H1 (cell line): ENCODE data around the gene ATP13A2. TPM values are rescaled to one million over a fixed set of nuclear protein-coding genes. Genes with fewer than 3 reads are reported as not detected.

Experiments
- CTCF ChIA-PET: fragments of 300-600 bp; sonication (Branson Sonifier 250); formaldehyde crosslinking; loops from one replicate; lab custom pipeline; 2021; ENCODE audit not compliant: partially characterized antibody; lab: Charles Lee
- POLR2A ChIA-PET: fragments of 300-600 bp; sonication (Branson Sonifier 250); formaldehyde crosslinking; loops from one replicate; lab custom pipeline; 2021; ENCODE audit warnings: inconsistent platforms; ENCODE audit not compliant: partially characterized antibody; lab: Charles Lee
- DNase-seq, 2 experiments: peaks; one replicate each; pipeline versions ENCODE4 v3.0.0 to v3.0.0-alpha.2; 2010 to 2022; ENCODE audit warnings: low spot score in 2 of 2, low read depth in 1 of 2, mixed read lengths in 1 of 2
- FAIRE-seq: peaks from 2 replicates; lab custom pipeline; 2011; peaks lifted over from hg19 to GRCh38; lab: Jason Lieb, UNC
- H2AFZ ChIP-seq: 2 replicates; pipeline ENCODE4 v1.8.1; 2012; ENCODE audit warnings: low read length, inconsistent platforms
- H2AK5ac ChIP-seq: 2 replicates; pipeline ENCODE4 v1.6.1; 2013; ENCODE audit warnings: low read depth, low read length
- H2BK120ac ChIP-seq: replicated peaks from 2 replicates; pipeline ENCODE3; 2013; ENCODE audit warnings: low read depth, low read length, inconsistent platforms
- H2BK12ac ChIP-seq: 2 replicates; pipeline ENCODE4 v1.6.1; 2013; ENCODE audit warnings: low read depth, low read length
- H2BK15ac ChIP-seq: 2 replicates; pipeline ENCODE4 v1.6.1; 2013; ENCODE audit warnings: low read length
- H2BK20ac ChIP-seq: 2 replicates; pipeline ENCODE4 v1.6.1; 2013; ENCODE audit warnings: low read length
- H2BK5ac ChIP-seq: 2 replicates; pipeline ENCODE4 v1.6.1; 2013; ENCODE audit warnings: low read depth, low read length
- H3K14ac ChIP-seq: 2 replicates; pipeline ENCODE4 v1.6.1; 2013; ENCODE audit warnings: inconsistent platforms; ENCODE audit not compliant: insufficient read length
- H3K18ac ChIP-seq: 2 replicates; pipeline ENCODE4 v1.6.1; 2013; ENCODE audit warnings: low read length; ENCODE audit errors: extremely low read depth
- H3K23ac ChIP-seq: 2 replicates; pipeline ENCODE4 v1.6.1; 2013; ENCODE audit warnings: inconsistent platforms; ENCODE audit not compliant: insufficient read length
- H3K23me2 ChIP-seq: 2 replicates; pipeline ENCODE4 v1.6.1; 2013; ENCODE audit warnings: low read depth, low read length
- H3K27ac ChIP-seq: 2 replicates; pipeline ENCODE4 v1.6.1; 2011; ENCODE audit warnings: low read depth, low read length, inconsistent platforms
- H3K27me3 ChIP-seq, 4 experiments: replicated peaks in 1 of 4; 1 replicate in 1 of 4; 2 replicates in 3 of 4; pipeline versions ENCODE4 v1.6.1 to v1.8.1; 2011 to 2013; ENCODE audit warnings: low read length in 3 of 4, mild to moderate bottlenecking in 3 of 4, inconsistent platforms in 2 of 4, mixed read lengths in 2 of 4, moderate library complexity in 1 of 4; ENCODE audit not compliant: control insufficient read depth in 3 of 4, insufficient read depth in 3 of 4; ENCODE audit errors: extremely low read depth in 1 of 4
- H3K36me3 ChIP-seq, 4 experiments: 2 replicates each; pipeline versions ENCODE4 v1.6.1 to v1.8.1; 2011 to 2013; ENCODE audit warnings: mild to moderate bottlenecking in 4 of 4, low read length in 3 of 4, moderate library complexity in 2 of 4, control low read depth in 1 of 4, inconsistent platforms in 1 of 4; ENCODE audit not compliant: insufficient read depth in 4 of 4, control insufficient read depth in 2 of 4
- H3K4ac ChIP-seq: replicated peaks from 2 replicates; pipeline ENCODE3; 2013; ENCODE audit warnings: low read length, low read depth, mixed read lengths, inconsistent platforms; ENCODE audit not compliant: insufficient read length
- H3K4me1 ChIP-seq, 4 experiments: replicated peaks in 1 of 4; 1 replicate in 1 of 4; 2 replicates in 3 of 4; pipeline versions ENCODE4 v1.6.1 to v1.8.1; 2011 to 2013; ENCODE audit warnings: low read length in 3 of 4, inconsistent platforms in 2 of 4, mixed read lengths in 1 of 4; ENCODE audit not compliant: insufficient read depth in 4 of 4, control insufficient read depth in 3 of 4
- H3K4me2 ChIP-seq, 2 experiments: 2 replicates each; pipeline versions ENCODE4 v1.6.1 to v1.8.1; 2011 to 2013; ENCODE audit warnings: low read depth in 2 of 2, low read length in 2 of 2, control low read depth in 1 of 2, inconsistent platforms in 1 of 2, mild to moderate bottlenecking in 1 of 2; ENCODE audit not compliant: insufficient read depth in 1 of 2
- H3K4me3 ChIP-seq, 4 experiments: fragments of 200-600, 300-600 bp in 1 of 4; sonication (generic), shearing (Covaris generic), sonication (Bioruptor Twin) in 1 of 4; 2 replicates each; pipeline versions ENCODE4 v1.5.1 to v1.8.1; 2011 to 2016; ENCODE audit warnings: low read length in 4 of 4, low read depth in 3 of 4, control low read depth in 2 of 4, inconsistent platforms in 2 of 4, mild to moderate bottlenecking in 2 of 4, mixed read lengths in 1 of 4, moderate library complexity in 1 of 4; ENCODE audit not compliant: insufficient read depth in 2 of 4; ENCODE audit errors: extremely low read depth in 1 of 4
- H3K56ac ChIP-seq: replicated peaks from 2 replicates; pipeline ENCODE3; 2013; ENCODE audit warnings: low read depth, mild to moderate bottlenecking, mixed read lengths, low read length, inconsistent platforms; ENCODE audit not compliant: insufficient read length
- H3K79me1 ChIP-seq: 2 replicates; pipeline ENCODE4 v1.6.1; 2013; ENCODE audit warnings: low read depth, low read length, control low read depth
- H3K79me2 ChIP-seq, 2 experiments: 2 replicates each; pipeline versions ENCODE4 v1.6.1 to v1.8.1; 2012 to 2013; ENCODE audit warnings: low read length in 2 of 2, mild to moderate bottlenecking in 2 of 2, inconsistent platforms in 1 of 2; ENCODE audit not compliant: insufficient read depth in 2 of 2, control insufficient read depth in 1 of 2
- H3K9ac ChIP-seq, 4 experiments: replicated peaks in 1 of 4; 1 replicate in 1 of 4; 2 replicates in 3 of 4; pipeline versions ENCODE4 v1.6.1 to v1.8.1; 2011 to 2013; ENCODE audit warnings: low read depth in 3 of 4, low read length in 3 of 4, control low read depth in 2 of 4, mild to moderate bottlenecking in 2 of 4, moderate library complexity in 2 of 4, inconsistent platforms in 1 of 4; ENCODE audit errors: extremely low read depth in 1 of 4
- H3K9me3 ChIP-seq, 2 experiments: 2 replicates each; pipeline versions ENCODE4 v1.6.1 to v1.8.1; 2012 to 2013; ENCODE audit warnings: mild to moderate bottlenecking in 2 of 2, moderate library complexity in 2 of 2, control low read depth in 1 of 2, inconsistent platforms in 1 of 2, low read depth in 1 of 2, low read length in 1 of 2, mixed read lengths in 1 of 2; ENCODE audit not compliant: insufficient read depth in 2 of 2
- H4K20me1 ChIP-seq, 2 experiments: replicated peaks in 1 of 2; 2 replicates each; pipeline versions ENCODE3 to v1.8.1; 2011 to 2013; ENCODE audit warnings: inconsistent platforms in 2 of 2, low read length in 2 of 2, mild to moderate bottlenecking in 1 of 2; ENCODE audit not compliant: insufficient read depth in 2 of 2, control insufficient read depth in 1 of 2
- H4K5ac ChIP-seq: 2 replicates; pipeline ENCODE4 v1.6.1; 2013; ENCODE audit warnings: low read length, low read depth, mixed read lengths, inconsistent platforms; ENCODE audit not compliant: insufficient read length
- H4K8ac ChIP-seq: 2 replicates; pipeline ENCODE4 v1.8.0; 2013; ENCODE audit warnings: mild to moderate bottlenecking, moderate library complexity, low read length, inconsistent platforms; ENCODE audit not compliant: insufficient read depth; ENCODE audit errors: extremely low read depth
- H4K91ac ChIP-seq: replicated peaks from 2 replicates; pipeline ENCODE3; 2013; ENCODE audit warnings: low read length, mixed read lengths, inconsistent platforms; ENCODE audit not compliant: insufficient read length
- BCL11A ChIP-seq, 2 experiments: IDR thresholded peaks; one replicate each; pipeline ENCODE4 v1.6.1; 2011; ENCODE audit warnings: low read depth in 2 of 2, low read length in 2 of 2, mild to moderate bottlenecking in 2 of 2
- JUN ChIP-seq: IDR thresholded peaks from 2 replicates; pipeline ENCODE4 v1.6.1; 2011; ENCODE audit warnings: low read depth, mild to moderate bottlenecking, improper control_type of control experiment, low read length
- MAX ChIP-seq: IDR thresholded peaks from 2 replicates; pipeline ENCODE4 v1.6.1; 2012; ENCODE audit warnings: inconsistent platforms
- NANOG ChIP-seq: IDR thresholded peaks from 2 replicates; pipeline ENCODE4 v1.6.1; 2011; ENCODE audit warnings: low read length, low read depth, mild to moderate bottlenecking, inconsistent platforms; ENCODE audit not compliant: insufficient read depth, poor library complexity, severe bottlenecking
- POLR2AphosphoS5 ChIP-seq: IDR thresholded peaks from 2 replicates; pipeline ENCODE4 v1.6.1; 2011; ENCODE audit warnings: low read depth, low read length
- SP1 ChIP-seq: IDR thresholded peaks from 2 replicates; pipeline ENCODE4 v1.6.1; 2011; ENCODE audit warnings: low read depth, low read length
- TCF12 ChIP-seq: IDR thresholded peaks from 2 replicates; pipeline ENCODE4 v1.6.1; 2011; ENCODE audit warnings: low read depth, mild to moderate bottlenecking, low read length
- TEAD4 ChIP-seq: IDR thresholded peaks from 2 replicates; pipeline ENCODE4 v1.6.1; 2012; ENCODE audit warnings: low read depth, low read length, inconsistent platforms, mixed read lengths
- USF2 ChIP-seq: IDR thresholded peaks from 2 replicates; pipeline ENCODE4 v1.6.1; 2011; ENCODE audit warnings: low read length, improper control_type of control experiment
- YY1 ChIP-seq: IDR thresholded peaks from 2 replicates; pipeline ENCODE4 v1.6.1; 2011; ENCODE audit warnings: low read depth, mild to moderate bottlenecking, low read length
- WGBS, 2 experiments: shearing (Covaris generic) in 1 of 2; methylation state at CpG; one replicate each; pipeline versions ENCODE4 v1.1.6 to v1.1.7; 2013 to 2015; ENCODE audit warnings: low lambda C conversion rate in 2 of 2, mixed read lengths in 2 of 2, inconsistent platforms in 1 of 2, low coverage in 1 of 2, missing lambda C conversion rate in 1 of 2; ENCODE audit not compliant: insufficient replicate concordance in 2 of 2, insufficient coverage in 1 of 2, insufficient read length in 1 of 2; ENCODE audit errors: extremely low coverage in 1 of 2, missing lambda C conversion rate in 1 of 2; 5-methylcytosine and 5-hydroxymethylcytosine counted together
- polyA plus RNA-seq, 7 experiments: library from polyadenylated mRNA; depleted of rRNA in 3 of 7; stranded (reverse) in 5 of 7; unstranded in 2 of 7; fragments of >200 nt in 5 of 7; fragments of 200-250 nt in 2 of 7; gene quantifications; 1 replicate in 5 of 7; 2 replicates in 1 of 7; 4 replicates in 1 of 7; pipeline versions ENCODE4 v1.2.1 to v1.2.3, GENCODE V29; 2011 to 2013; ENCODE audit warnings: missing spikeins in 2 of 7, mixed read lengths in 2 of 7
- total RNA-seq: library from RNA; stranded (reverse); fragmentation: NEBNext Ultra II Directional; extraction: Animal tissue kit (Norgen Biotek cat#: 25700); gene quantifications from 2 replicates; pipeline ENCODE4 v1.2.1, GENCODE V29; 2021

Gene ATP13A2
- total and polyA plus RNA-seq, 2 of the 8 experiments (the other 6 are each of a cell fraction or from before 2014, with no cell fraction given): 82.1 to 83.6 TPM

- H3K36me3 ChIP-seq: no peaks in the 10 kb centered on the region
- H2BK15ac ChIP-seq: peak overlapping the region; percentile 97
- peak; percentile 19 for FAIRE-seq
- H3K56ac ChIP-seq: no peak overlapping the region
- H4K8ac ChIP-seq: peak overlapping the region; percentile 89
- H3K23ac ChIP-seq: no peak overlapping the region
- peak overlapping the region; percentile 88 for H4K91ac ChIP-seq
- peaks cover 0 to 5% of the 10 kb centered on the region in 2 experiments for H4K20me1 ChIP-seq
- H3K4me2 ChIP-seq: peak overlapping the region; percentile 55 to 69
- peak overlapping the region in 2 of 4 experiments; percentile 17 to 94; a peak in 2 of 8 replicates for H3K4me3 ChIP-seq
- H3K79me2 ChIP-seq: peaks cover 0 to 4% of the 10 kb centered on the region in 2 experiments; a peak in 1 of 4 replicates
- peak overlapping the region; percentile 59 for H2BK120ac ChIP-seq
- peaks cover 24 to 43% (median 31%) of the 10 kb centered on the region in 4 experiments for H3K4me1 ChIP-seq
- no peak for DNase-seq
- peak overlapping the region; percentile 41; the same call in 1 of the 2 replicates for H2BK5ac ChIP-seq
- 0 out of 2 replicates have a peak overlapping the region, but pooled peaks have one; percentile 67 for H2AK5ac ChIP-seq
- peak overlapping the region; percentile 96; the same call in 1 of the 2 replicates for H2BK12ac ChIP-seq
- peak overlapping the region; percentile 61 for H3K4ac ChIP-seq
- 67% methylated on average over 9 of the region's 9 CpGs; no CpG with 5 or more reads in 1 of the 2 experiments for WGBS, 2 experiments
- peak overlapping the region; percentile 98 for H2BK20ac ChIP-seq
- peak overlapping the region; percentile 21 for H4K5ac ChIP-seq
- no peaks in the 10 kb centered on the region; the same call in 1 of the 2 replicates for H3K79me1 ChIP-seq
- ChIA-PET CTCF (interaction anchor here (0.7 to 3.9 kb wide), 11 partner anchors 10 to 286 kb away, joined by 3 to 31 read pairs (median 3); partner anchors contain the start of gene MFAP2), POLR2A (interaction anchor here (0.8 to 1.9 kb wide), 12 partner anchors 9 to 116 kb away, joined by 3 to 7 read pairs (median 3); partner anchors contain the start of gene CROCC)
- no peak overlapping the region; a peak in 1 of 7 replicates for H3K9ac ChIP-seq
- H3K27ac ChIP-seq: 0 out of 2 replicates have a peak overlapping the region, but pooled peaks have one; percentile 30
- peak overlapping the region; percentile 56 for H3K18ac ChIP-seq
- H3K9me3 ChIP-seq: no peaks in the 10 kb centered on the region
- H3K27me3 ChIP-seq: no peaks in the 10 kb centered on the region
- no peak overlapping the region for H3K14ac ChIP-seq
- peaks cover 5% of the 10 kb centered on the region; the same call in 1 of the 2 replicates for H3K23me2 ChIP-seq
- H2AFZ ChIP-seq: no peak overlapping the region
- TF ChIP-seq SP1: peak; percentile 29; the same call in 1 of the 2 replicates
- TF ChIP-seq BCL11A (IDR thresholded peaks at IDR 0.05; ENCODE audit: low read depth in 2 of 2, low read length in 2 of 2): no peak
- TF ChIP-seq NANOG: peak; percentile 12
- peak; percentile 84; the same call in 1 of the 2 replicates for TF ChIP-seq TCF12
- TF ChIP-seq TEAD4: peak; percentile 98
- TF ChIP-seq USF2: peak; percentile 59
- TF ChIP-seq POLR2AphosphoS5: 0 out of 2 replicates have a peak, but pooled peaks have one; percentile 20
- TF ChIP-seq MAX: peak; percentile 39; the same call in 1 of the 2 replicates
- TF ChIP-seq YY1: peak; percentile 28; the same call in 1 of the 2 replicates
- no peak for TF ChIP-seq JUN
Observed at GRCh38 chr1:17012775-17013490, 1.2 kb upstream of the ATP13A2 start.
